ENCODE results near the gene HLF.
A peak's percentile ranks its signal among the peaks of the same experiment; 100 is the strongest.

HLF gene

DNA sequence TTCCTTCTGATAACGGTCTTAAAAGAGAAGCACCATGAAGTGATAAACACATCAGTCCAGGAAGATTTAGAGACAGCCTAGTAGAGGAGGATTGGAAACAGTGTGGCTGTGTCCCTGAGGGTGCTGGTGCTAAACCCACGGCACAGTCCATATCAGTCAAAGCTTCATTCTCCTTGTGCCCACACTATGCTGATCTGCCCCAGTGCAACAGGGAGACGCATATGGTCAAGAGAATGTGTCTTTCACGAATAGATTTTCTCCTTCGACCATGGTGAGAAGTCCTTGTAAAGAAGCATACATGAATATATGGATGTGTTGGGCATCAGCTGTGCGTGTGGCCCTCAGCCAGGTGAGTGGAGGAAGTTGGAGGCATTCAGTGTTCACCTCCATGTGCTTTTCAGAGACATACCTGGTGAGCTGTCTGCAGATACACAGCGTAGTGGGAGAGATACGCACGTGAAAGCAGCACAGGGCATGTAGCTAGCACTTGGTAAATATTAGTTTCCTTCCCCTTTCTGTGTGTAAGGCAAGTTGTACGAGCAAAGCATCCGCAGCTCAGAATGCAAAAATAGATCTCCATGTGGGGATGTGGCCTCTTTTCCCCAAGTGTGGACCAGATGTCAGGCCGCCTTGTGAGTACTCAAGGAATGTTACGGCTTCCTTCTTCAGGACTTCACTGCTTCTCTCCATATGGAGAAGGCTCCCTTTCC, 29.4 kb downstream of the HLF start:
- no peak for DNase-seq

GRCh38 chr17:55295411-55296170, 30.8 kb downstream of the HLF start:
- peak; percentile 30 to 35 for DNase-seq

GRCh38 chr17:55296171-55296695, 31.5 kb downstream of the HLF start:
- DNase-seq = no peak

GRCh38 chr17:55296699-55297098, 31.9 kb downstream of the HLF start:
- DNase-seq = no peak

DNA sequence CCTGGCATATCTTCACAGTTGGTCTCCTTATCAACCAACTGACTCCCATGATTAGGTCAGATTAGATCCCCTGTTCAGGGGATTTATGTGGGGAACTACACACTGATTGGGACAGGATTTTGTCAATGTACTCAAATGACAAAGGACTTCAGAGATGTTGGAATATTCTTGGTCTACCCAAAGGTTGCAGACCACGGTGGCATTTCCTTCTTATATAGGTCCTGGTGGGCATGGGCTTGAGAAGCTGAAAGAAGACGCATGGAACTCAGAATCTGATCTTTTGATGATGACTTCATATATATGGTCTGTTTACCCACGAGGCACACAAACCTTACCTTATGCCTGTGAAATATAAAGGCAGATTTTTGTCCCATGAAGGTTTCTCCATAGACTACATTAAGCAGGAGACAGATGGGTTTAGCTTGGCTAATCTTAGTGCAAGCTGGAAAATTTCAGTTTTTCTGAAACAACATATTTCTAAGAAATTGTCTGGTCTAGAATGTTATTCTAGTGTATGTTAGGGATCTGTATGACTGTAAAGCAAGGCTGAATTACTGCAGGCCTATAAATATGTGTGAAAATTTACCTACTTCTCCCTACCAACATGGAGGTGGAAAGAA, 33.5 kb downstream of the HLF start:
- no peak for DNase-seq

GRCh38 chr17:55299162-55299838, 34.5 kb downstream of the HLF start:
- no peak for DNase-seq

DNA sequence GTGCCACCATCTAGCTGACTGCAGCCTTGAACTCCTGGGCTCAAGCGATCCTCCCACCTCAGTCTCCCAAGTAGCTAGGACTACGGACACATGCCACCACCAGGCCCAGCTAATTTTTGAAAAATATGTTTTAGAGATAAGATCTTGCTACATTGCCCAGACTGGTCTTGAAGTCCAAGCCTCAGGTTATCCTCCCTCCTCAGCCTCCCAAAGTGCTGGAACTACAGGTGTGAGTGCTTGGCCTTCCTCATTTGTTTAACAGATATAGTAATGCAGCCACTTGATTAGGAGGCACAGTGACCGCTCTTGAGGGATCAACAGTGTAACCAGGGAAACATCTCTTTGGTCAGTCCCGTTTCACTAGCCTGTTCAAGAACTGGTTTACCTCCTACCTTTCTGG, 35.1 kb downstream of the HLF start:
- DNase-seq = no peak

GRCh38 chr17:55300479-55301290, 35.9 kb downstream of the HLF start:
- DNase-seq = no peak

DNA sequence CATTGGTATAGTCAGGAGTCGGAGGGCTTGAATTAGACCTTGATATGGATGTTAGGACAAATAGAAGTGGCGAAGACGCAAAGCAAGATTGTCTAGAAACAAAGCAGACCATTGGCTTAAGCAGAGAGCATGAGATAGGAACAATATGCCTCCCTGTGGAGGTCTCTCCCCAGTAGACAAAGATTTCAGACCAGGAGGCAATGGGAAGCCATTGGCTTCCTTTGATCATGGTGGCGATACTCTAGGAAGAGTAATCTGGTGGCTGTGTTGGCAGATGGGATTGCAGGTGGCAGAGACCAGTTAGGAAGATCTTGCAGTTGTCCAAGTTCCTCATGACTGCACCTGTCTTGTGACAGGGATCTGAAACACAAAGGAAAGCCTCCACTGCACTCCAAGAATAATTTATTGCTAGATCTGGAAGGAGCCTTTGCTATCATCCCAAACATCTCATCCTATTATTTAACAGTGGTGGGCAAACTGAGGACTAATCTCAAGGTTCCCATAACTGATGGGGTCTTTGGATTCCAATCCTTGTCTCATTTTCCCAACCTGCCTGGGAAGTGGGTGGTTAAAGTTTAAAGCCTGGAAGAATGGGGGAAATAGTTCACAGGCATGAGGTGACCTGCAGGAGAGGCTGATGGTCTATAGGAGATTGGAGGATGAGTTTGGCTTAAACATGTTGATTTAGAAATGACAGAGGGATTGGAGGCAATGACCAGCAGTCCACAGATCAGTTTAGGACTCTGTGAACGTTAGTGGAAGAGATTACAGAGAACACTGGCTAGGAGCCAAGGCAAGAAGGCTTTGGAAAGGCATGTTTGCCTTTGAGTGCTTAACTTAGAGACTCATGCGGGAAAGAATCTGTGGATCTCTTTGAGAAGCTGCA, 37.0 kb downstream of the HLF start:
- DNase-seq = no peak

DNA sequence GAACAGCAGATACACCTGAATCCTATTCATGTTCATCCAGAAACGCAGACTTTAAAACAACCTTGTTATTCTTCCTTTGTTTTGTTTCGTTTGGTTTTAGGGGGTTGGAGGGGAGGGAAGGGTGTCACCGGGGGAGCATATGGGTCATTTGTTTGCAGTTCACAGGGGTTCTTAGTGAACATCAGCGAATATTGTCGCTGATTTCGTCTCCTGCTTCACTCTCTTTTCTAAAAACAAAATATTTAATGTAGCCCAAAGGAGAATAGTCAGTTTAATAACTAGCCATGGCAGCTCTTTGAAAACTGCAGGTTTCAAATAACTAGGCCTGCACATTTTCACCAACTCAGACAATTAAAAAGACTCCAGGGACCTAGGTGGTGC, 37.6 kb downstream of the HLF start:
- no peak for DNase-seq

DNA sequence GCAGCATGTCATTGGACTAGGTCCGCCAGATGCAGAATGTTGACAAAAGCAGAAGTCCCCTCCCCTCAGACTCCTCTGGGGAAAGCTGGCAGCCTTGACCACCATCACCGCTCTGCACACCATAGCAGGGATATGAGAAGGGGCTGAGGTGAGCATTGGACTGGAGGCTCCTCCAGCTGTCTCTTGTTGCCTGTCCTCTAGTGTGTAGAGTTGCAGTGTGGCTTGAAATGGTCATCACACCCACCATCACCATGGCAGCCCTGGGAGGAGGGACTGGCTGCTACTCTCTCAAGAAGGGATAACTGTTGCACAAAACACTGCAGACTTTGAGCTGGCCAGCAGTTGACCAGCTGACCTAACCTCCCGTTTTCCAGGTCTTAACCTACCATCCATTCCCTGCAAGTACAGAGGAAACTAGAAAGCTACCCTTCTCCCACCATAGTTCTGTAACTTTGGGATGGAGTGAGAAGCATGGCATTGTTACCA, 38.3 kb downstream of the HLF start:
- DNase-seq = no peak

DNA sequence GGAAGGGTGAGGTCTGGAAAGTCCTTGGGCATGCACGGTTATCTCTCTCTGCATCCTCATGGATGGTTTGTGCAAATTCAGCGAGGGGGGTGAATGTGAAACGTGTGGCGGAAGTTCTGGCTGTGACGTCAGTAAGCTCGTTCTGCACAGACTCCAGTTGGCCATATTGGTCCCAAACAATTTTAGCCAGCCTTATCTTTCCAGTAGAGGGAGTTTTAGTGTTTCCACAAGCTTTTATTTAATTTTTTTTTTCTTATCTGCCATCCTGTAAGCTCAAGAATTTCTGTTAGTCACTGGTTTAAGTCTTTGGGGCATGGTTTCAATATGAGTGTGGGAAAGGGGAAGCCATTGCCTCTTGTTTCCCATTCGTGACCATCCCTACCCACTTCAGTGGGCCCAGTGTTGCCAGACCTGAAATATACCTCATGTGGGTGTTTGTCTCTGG, 39.0 kb downstream of the HLF start:
- DNase-seq = no peak

DNA sequence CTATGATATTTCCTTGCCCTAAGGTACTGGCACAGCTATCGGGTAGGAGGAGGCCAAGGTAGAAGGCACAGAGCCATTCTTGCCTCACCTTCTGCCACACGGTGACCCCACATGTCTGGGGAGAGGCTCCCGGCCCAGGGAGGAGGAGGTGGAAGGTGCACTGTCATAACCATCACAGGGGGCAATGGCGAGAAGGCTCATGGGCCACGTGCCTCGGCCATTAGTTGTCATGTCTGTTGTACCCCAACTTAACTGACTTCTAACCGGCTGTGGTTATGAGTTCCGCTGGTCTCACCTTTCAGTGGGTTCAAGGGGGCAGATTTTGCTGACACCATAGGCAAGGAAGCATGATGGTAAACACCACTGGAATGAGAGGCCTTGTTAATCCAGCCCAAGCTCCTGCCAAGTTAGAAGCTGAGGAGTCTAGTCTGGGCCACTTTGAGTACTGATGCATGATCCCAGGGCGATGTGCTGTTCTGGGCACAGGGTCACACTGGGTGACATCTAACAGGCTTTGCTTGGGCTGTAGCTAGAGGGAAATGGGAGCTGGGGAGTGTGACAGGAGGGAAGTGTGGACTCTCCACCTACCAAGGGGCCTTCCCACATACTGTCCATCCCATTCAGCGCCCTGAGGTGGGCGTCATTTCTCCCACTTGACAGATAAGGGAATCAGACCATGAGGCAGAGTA, 39.6 kb downstream of the HLF start:
- DNase-seq = no peak

GRCh38 chr17:55305321-55306087, 40.7 kb downstream of the HLF start:
- no peak for DNase-seq

DNA sequence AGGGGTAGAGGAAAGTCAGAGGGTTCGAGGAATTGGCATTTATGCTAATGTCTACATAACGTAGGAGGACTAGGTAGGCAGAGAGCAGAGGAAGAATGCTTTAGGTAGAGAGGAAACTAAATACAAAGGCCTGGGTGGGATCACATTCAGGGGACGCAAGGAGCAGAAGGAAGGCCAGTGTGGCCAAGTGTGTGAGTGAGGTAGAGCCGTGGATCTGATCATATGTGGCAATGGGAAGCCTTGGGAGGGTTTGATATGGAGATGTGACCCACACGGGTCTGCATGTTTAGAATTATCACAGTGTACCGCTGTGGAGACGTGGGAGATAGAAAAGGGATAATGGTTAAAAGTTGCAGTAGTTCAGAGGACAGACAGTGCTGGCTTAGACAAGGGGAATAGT, 43.1 kb downstream of the HLF start:
- no peak for DNase-seq

DNA sequence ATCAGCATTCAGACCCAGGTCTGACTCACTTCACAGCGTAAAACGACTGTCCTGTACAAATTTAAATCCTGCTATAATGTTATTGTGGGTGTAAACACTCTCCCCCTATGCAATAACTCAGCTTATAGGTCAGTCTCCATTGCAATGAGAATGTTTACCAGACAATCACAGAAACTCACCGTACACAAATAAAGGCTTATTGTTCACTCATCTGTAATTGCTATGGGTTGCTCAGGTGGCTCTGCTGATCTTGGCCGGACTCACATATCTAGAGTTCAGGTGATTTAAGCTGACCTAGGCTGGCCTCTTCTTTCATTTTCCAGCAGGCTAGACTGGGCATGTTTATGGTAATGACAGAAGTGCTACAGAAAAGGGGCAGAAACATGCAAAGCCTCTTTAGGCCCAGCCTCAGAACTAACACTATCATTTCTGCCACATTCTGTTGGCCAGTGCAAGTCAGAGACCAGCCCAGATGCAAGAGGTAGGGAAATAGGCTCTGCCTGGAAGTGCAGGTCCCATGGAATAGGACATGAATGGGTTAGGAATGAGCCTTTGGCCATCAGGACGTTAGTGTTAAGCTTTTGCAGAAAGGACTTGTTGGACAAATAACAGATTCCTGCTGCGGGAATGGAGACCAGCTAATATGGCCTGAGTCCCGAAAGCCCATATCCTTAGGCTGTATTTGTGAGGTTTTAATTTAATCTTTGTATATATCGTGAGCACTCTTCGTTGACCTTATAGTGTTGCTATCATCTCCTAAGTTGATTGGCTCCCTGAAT, 44.0 kb downstream of the HLF start:
- no peak for DNase-seq

DNA sequence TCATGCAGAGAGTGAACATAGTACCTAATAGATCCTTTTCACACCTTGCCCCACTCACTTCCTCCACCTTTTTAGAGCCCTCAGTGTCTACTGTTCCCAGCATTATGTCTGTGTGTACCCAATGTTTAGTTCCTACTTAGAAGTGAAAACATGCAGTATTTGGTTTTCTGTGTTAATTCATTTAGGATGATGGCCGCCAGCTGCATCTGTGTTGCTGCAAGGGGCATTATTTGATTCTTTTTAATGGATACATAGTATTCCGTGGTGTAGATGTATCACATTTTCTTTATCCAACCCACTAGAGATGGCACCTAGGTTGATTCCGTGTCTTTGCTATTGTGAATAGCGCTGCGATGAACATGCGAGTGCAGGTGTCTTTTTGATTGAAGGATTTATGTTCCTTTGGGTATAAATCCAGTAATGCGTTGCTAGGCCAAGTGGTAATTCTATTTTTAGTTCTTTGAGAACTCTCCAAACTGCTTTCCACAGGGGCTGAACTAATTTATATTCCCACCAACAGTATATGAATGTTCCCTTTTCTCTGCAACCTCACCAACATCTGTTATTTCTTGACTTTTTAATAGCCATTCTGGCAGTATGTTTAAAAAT, 47.1 kb downstream of the HLF start:
- DNase-seq = no peak

GRCh38 chr17:55312852-55313251, 48.1 kb downstream of the HLF start:
- no peak for DNase-seq

All from stimulated activated CD4-positive, alpha-beta T cell treated with anti-CD3 and anti-CD28 coated beads, Interleukin-4, amount 100 ng/mL, for 4 hours (primary cell).